Astrocyte (in vitro differentiated cells and primary cell): Measurements from ENCODE around the gene PPP1R26.

Experiments used
- EZH2 ChIP-seq: IDR thresholded peaks from 2 replicates; pipeline ENCODE4 v1.6.1; 2012; ENCODE audit warnings: mild to moderate bottlenecking, low read length, inconsistent platforms; ENCODE audit not compliant: insufficient read depth
- TF ChIP-seq, protein P1 (sequence below): IDR thresholded peaks from 2 replicates; pipeline ENCODE4 v1.5.1; 2011; ENCODE audit warnings: low read depth, mild to moderate bottlenecking, inconsistent platforms, low read length, moderate library complexity; ENCODE audit not compliant: insufficient read depth

DNA sequence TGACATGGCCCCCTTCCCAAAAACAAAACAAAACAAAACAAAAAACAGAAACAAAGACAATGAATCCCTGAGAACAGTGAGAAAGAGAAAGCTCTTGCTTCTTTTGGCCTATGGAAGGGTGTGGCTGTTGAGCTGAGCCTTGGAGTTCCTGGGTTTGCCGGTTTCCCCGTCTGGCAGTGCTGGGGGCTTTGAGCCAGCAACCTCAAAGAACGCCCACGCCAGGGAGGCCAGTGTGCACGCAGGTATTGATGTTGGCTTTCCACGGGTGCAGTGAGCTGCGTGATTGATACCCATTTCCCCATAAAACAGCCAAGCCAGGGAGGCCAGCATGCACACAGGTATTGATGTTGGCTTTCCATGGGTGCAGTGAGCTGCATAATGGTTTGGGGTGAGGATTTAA, 33.3 kb downstream of the PPP1R26 start:
- TF ChIP-seq, protein P1, sequence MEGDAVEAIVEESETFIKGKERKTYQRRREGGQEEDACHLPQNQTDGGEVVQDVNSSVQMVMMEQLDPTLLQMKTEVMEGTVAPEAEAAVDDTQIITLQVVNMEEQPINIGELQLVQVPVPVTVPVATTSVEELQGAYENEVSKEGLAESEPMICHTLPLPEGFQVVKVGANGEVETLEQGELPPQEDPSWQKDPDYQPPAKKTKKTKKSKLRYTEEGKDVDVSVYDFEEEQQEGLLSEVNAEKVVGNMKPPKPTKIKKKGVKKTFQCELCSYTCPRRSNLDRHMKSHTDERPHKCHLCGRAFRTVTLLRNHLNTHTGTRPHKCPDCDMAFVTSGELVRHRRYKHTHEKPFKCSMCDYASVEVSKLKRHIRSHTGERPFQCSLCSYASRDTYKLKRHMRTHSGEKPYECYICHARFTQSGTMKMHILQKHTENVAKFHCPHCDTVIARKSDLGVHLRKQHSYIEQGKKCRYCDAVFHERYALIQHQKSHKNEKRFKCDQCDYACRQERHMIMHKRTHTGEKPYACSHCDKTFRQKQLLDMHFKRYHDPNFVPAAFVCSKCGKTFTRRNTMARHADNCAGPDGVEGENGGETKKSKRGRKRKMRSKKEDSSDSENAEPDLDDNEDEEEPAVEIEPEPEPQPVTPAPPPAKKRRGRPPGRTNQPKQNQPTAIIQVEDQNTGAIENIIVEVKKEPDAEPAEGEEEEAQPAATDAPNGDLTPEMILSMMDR, result no peak
- TF ChIP-seq EZH2, result no peak
